Chondrocyte (in vitro differentiated cells): Measurements from ENCODE around the gene S100A14. TPM values are rescaled to one million over a fixed set of nuclear protein-coding genes. Genes with fewer than 3 reads are reported as not detected.
A peak's percentile ranks its signal among the peaks of the same experiment; 100 is the strongest.

Source experiments
- DNase-seq: peaks from one replicate; pipeline ENCODE4 v3.0.0; 2021; ENCODE audit warnings: mixed read lengths, low spot score
- H3K27ac Mint-ChIP-seq: one replicate; pipeline ENCODE4 v1.8.0; 2021; ENCODE audit warnings: mild to moderate bottlenecking, moderate library complexity, mixed read lengths; ENCODE audit not compliant: unreplicated experiment
- H3K27me3 Mint-ChIP-seq: 2 replicates; pipeline ENCODE4 v1.8.0; 2021; ENCODE audit warnings: low read depth, mixed read lengths
- H3K36me3 Mint-ChIP-seq: 2 replicates; pipeline ENCODE4 v1.8.0; 2021; ENCODE audit warnings: low read depth, mixed read lengths
- H3K4me1 Mint-ChIP-seq: 2 replicates; pipeline ENCODE4 v1.8.0; 2021; ENCODE audit warnings: low read depth, mild to moderate bottlenecking, mixed read lengths
- H3K4me3 Mint-ChIP-seq: one replicate; pipeline ENCODE4 v1.8.0; 2021; ENCODE audit warnings: mild to moderate bottlenecking, moderate library complexity, mixed read lengths; ENCODE audit not compliant: unreplicated experiment
- H3K9me3 Mint-ChIP-seq: 2 replicates; pipeline ENCODE4 v1.8.0; 2021; ENCODE audit warnings: low read depth, mixed read lengths
- total RNA-seq: library from RNA; stranded (reverse); gene quantifications from 3 replicates; pipeline ENCODE4 v1.2.1, GENCODE V29; 2021
- TF ChIP-seq, protein P1 (sequence below): fragments of 200-600 bp; sonication (generic); IDR thresholded peaks from 2 replicates; pipeline ENCODE4 v1.5.0; 2021; ENCODE audit warnings: antibody characterized with exemption, mild to moderate bottlenecking, moderate library complexity

S100A14 gene
- total RNA-seq, 1 donor from 2014 or later: not detected

DNA sequence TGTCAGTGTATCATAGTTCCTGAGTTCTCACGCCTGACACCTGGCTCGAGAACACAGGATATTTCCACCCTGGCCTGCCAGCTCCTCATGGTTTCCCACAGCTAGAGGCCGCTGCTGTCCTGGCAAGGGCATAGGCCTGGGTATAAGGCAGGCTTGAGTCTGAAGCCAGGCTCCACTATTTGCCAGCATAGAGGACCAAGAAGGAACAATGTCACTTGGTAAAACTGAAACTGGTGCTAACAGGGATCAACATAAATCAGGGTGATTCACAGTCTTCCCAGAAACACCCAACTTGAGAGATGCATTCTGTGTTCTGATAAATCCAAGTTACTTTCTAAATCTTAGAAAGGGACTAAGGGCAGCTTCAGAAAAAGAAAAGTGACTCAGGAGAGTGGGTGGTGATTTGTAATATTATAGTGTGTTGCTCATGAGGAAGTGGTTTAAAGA lies 43.5 kb downstream of the S100A14 start:
- Mint-ChIP-seq H3K4me3 (no peak overlapping the region), H3K36me3 (no peaks in the 10 kb centered on the region), H3K27ac (peak overlapping the region; percentile 72), H3K4me1 (peaks cover 35% of the 10 kb centered on the region), H3K27me3 (no peaks in the 10 kb centered on the region), H3K9me3 (no peaks in the 10 kb centered on the region)
- TF ChIP-seq, protein P1, sequence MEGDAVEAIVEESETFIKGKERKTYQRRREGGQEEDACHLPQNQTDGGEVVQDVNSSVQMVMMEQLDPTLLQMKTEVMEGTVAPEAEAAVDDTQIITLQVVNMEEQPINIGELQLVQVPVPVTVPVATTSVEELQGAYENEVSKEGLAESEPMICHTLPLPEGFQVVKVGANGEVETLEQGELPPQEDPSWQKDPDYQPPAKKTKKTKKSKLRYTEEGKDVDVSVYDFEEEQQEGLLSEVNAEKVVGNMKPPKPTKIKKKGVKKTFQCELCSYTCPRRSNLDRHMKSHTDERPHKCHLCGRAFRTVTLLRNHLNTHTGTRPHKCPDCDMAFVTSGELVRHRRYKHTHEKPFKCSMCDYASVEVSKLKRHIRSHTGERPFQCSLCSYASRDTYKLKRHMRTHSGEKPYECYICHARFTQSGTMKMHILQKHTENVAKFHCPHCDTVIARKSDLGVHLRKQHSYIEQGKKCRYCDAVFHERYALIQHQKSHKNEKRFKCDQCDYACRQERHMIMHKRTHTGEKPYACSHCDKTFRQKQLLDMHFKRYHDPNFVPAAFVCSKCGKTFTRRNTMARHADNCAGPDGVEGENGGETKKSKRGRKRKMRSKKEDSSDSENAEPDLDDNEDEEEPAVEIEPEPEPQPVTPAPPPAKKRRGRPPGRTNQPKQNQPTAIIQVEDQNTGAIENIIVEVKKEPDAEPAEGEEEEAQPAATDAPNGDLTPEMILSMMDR: peak; percentile 97
- DNase-seq: no peak

DNA sequence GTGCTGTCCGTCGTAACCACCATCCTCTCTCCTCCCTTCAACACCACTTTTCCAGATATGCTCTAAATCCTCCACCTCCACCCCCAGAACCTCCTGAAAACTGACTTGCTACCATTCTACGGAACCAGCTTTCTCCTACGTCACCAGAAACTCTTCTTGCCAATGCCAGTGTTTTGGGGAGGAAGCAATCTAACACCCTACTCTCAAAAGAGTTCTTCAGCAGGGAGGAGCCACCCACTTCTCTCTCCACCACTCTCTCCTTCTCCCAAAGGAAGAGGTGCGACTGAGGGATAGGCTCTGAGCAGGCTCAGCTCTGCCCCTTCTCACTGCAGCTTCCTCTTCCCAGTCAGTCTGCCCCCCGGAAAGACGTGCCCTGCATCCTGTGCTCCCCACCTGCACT lies 44.4 kb downstream of the S100A14 start:
- DNase-seq: no peak
- H3K4me1 Mint-ChIP-seq: peaks cover 41% of the 10 kb centered on the region
- H3K9me3 Mint-ChIP-seq: no peaks in the 10 kb centered on the region
- peak overlapping the region; percentile 72 for H3K27ac Mint-ChIP-seq
- no peak overlapping the region for H3K4me3 Mint-ChIP-seq
- TF ChIP-seq, protein P1: no peak
- H3K27me3 Mint-ChIP-seq: no peaks in the 10 kb centered on the region
- no peaks in the 10 kb centered on the region for H3K36me3 Mint-ChIP-seq

DNA sequence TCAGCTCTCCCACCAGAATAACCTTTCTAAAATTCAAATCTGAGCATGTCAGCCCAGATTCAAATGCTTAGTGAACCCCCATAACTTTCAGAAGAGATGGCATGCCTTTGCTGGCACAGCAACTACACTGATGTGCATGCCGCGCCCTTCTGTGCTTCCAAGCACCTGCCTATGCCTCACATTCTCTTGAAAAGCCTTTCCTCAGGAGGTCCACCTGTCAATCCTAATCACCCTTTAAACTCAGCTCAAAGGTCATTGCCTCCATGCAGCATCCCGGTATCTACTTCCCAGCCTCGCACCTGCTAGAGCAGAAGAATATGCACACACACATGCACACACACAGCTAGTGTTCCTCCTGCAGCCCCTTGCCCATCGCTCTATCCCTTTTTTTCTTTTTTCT lies 45.3 kb downstream of the S100A14 start:
- Mint-ChIP-seq H3K27ac (peak overlapping the region; percentile 13), H3K4me3 (no peak overlapping the region), H3K36me3 (no peaks in the 10 kb centered on the region), H3K4me1 (peaks cover 49% of the 10 kb centered on the region), H3K27me3 (no peaks in the 10 kb centered on the region), H3K9me3 (no peaks in the 10 kb centered on the region)
- TF ChIP-seq, protein P1: no peak
- DNase-seq: no peak

DNA sequence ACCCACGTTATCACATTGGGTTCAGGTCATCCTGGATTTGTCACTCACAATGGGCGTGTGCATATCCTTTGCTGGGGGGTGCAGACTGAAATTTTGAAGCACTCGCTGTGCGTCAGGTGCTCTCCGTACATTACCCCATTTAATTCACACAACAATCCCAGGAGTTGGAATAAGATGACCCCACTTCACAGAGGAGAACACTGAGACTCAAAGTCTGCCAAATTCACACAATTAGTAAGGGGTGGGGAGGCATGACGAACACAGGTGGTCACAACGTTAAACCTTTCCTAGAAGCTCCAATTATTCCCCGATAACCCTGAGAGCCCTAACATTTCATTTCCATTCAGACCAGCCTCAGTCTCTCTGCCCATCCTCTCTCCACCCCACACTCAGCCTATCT lies 46.7 kb downstream of the S100A14 start:
- H3K4me1 Mint-ChIP-seq: peaks cover 60% of the 10 kb centered on the region
- H3K27ac Mint-ChIP-seq: peak overlapping the region; percentile 19
- no peaks in the 10 kb centered on the region for H3K36me3 Mint-ChIP-seq
- TF ChIP-seq, protein P1: no peak
- H3K27me3 Mint-ChIP-seq: no peaks in the 10 kb centered on the region
- H3K9me3 Mint-ChIP-seq: no peaks in the 10 kb centered on the region
- H3K4me3 Mint-ChIP-seq: no peak overlapping the region
- DNase-seq: no peak

DNA sequence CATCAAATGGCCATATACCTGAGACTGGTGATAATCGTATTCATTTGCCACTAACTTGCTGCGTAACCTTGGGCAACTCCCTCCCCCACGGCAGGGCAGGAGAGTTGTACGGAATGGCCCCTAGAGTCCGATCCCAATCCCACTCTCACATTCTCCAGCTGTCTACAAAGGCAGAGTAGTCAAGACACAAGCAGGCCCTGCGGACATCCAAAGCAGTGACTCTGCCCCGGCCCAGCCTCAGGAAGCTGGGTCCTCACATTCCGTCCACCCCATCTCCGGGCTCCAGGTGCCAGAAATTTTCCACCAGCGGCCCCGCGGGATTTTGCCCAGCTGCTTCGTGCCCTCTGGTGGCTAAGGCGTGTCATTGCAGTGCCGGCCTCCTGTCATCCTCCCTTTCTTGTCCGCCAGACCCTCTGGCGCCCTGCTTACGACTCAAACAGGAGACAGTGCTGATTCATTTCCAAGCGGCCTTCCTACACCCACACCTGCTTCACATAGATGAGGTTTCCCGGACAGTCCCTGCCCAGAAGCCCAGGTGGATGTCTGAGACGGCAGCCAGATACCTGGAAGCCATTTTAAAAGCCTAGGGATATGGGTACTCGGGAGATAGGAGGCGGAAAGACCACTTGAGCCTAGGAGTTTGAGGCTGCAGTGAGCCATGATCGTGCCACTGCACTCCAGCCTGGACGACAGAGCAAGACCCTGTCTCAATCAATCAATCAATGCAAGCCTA lies 47.6 kb downstream of the S100A14 start:
- Mint-ChIP-seq H3K4me3 (peak overlapping the region; percentile 49), H3K4me1 (peaks cover 65% of the 10 kb centered on the region), H3K27me3 (no peaks in the 10 kb centered on the region), H3K36me3 (no peaks in the 10 kb centered on the region), H3K9me3 (no peaks in the 10 kb centered on the region), H3K27ac (peak overlapping the region; percentile 99)
- TF ChIP-seq, protein P1: peak; percentile 99
- no peak for DNase-seq
